GF-D8 (cell line): ENCODE results near the gene KCMF1.

Source experiments
- DNase-seq: peaks from one replicate; lab custom pipeline; 2025; lab: John Stamatoyannopoulos, UW

KCMF1 gene

DNA sequence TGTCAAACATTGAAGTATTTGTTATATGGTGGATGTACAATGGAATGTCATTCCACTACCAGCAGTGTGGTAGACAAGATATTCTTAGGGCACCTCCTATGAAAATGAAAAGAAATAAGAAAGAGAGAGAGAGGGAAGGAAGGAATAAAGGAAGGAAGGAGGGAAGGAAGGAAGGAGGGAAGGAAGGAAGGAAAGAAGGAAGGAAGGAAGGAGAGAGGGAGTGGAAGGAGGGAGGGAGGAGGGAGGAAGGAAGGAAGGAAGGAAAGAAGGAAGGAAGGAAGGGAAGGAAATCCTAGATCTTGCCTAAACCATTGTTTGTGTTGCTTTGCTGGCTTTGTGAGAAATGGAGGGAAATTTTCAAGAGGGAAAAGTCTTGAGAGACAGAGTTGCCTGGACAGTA lies 112.1 kb downstream of the KCMF1 start:
- no peak for DNase-seq

DNA sequence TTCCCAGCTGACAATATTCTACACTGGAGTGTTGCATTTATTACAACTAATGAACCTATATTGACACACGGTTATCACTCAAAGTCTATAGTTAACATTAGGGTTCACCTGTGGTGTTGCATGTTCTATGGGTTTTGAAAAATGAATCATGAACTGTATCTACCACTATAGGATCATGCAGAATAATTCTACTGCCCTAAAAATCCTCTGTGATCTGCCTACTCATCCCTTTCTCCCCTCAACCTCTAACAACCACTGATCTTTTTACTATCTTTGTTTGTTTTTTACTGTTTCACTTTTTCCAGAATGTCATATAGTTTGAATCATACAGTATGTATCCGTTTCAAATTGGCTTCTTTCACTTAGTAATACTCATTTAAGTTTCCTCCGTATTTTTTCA lies 114.6 kb downstream of the KCMF1 start:
- no peak for DNase-seq

GRCh38 chr2:85087541-85087940 lies 116.6 kb downstream of the KCMF1 start:
- no peak for DNase-seq

- DNase-seq: no peak
Observed at GRCh38 chr2:85088921-85089320, 118.0 kb downstream of the KCMF1 start.

DNA sequence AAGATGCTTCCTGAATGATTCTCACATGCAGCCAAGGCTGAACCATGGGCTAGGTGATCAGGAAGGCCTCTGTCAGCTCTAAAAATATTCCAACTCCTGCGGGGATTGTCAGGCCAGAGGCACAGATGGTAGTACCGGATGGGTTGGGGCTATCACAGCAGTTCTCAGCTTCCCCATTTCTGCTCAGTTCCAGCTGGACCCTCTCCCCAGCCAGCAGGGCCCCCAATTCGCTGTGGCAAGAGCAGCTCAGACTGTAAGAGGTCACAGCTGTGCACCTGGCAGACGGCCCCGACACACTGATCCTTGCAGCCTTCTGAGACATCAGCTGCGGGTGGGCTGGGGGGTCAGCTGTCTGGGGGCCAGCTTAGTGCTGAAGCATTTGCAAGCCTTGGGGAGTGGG lies 118.6 kb downstream of the KCMF1 start:
- no peak for DNase-seq

DNA sequence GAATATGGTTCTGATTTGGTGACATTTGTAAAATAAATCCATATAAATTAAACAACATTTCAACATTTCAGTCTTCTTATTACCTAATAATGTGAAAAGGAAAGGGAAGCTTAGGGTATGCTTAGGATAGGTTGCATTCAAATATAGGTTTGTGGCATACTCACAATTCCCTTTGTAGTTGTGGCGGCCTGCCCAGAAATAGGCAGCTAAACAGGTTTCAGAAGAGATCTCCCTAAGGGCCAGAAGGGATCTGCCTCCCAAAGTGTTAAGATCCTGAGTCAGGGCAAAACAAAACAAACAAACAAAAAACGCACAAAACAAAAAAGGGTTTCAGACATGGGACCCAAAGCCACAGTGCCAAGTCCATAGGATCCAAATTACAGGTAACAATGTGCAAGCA lies 120.9 kb downstream of the KCMF1 start:
- no peak for DNase-seq

DNA sequence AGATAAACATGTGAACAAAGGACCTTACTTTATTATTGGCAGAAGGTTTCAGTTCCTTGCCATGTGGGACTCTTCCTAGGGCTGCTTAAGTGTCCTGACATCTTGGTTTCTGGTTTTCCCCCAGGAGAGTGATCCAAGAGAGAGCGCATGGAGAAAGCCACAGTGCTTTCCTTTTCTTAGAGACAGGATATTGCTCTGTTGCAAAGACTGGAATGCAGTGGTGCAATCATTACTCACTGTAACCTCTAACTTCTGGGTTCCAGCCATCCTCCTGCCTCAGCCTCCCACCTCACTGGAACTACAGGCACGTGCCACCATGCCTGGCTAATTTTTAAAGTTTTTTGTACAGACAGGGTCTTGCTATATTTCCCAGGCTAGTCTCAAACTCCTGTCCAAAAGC lies 124.1 kb downstream of the KCMF1 start:
- DNase-seq: no peak

DNA sequence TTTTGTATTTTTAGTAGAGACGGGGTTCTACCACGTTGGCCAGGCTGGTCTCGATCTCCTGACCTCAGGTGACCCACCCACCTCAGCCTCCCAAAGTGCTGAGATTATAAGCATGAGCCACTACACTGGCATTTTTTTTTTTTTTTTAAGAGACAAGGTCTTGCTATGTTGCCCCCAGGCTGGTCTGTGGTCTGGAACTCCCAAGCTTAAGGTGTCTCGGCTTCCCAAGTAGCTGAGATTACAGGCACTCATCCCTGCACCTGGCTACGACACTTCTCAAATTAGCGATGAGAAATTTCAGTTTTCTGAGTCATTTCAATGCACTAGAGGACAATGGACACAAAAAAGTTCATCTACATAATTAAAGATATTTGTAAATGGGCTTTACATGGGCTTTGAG lies 125.7 kb downstream of the KCMF1 start:
- no peak for DNase-seq

GRCh38 chr2:85104228-85104627 lies 133.3 kb downstream of the KCMF1 start:
- no peak for DNase-seq

DNA sequence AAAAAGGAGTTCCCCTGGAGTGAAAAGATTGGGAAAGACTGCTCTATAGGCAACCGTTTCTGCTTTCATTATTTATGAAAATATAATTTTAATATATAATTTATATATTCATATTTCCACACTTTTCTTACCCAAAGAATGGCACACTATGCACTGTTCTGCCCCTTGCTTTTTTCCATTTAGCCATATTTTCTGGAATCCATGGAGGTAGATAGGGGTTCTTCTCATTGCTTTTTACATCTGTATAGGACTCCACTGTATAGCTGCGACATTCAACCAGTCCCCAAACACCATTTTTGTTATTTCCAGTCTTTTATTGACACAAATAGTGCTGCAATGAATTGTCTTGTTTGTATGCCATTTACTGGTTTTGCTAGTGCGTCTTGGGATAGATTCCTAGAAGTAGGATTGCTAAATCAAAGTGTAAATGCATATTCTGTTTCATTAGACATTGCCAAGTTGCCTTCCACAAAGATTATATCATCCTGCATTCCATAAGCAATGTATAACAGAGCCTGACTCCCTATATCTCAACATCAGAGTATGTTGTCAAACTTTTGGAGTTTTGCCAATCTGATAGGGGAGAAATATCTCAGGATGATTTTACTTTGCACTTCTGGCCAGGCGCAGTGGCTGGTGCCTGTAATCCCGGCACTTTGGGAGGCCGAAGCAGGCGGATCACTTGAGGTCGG lies 135.7 kb downstream of the KCMF1 start:
- DNase-seq: no peak
